AG09309 (cell line): ENCODE data around the gene SHISA3.

Experiments used
- DNase-seq: peaks from one replicate; pipeline ENCODE4 v3.0.0-alpha.2; 2010; ENCODE audit warnings: low read depth
- H3K4me3 ChIP-seq: 2 replicates; pipeline ENCODE4 v1.5.1; 2011; ENCODE audit warnings: mild to moderate bottlenecking, low read depth, low read length, moderate library complexity; ENCODE audit not compliant: control insufficient read depth
- CTCF ChIP-seq: IDR thresholded peaks from 2 replicates; pipeline ENCODE4 v1.5.1; 2011; ENCODE audit warnings: mild to moderate bottlenecking, low read depth, low read length, inconsistent platforms; ENCODE audit not compliant: insufficient read depth, control insufficient read depth; ENCODE audit errors: missing control alignments

Gene SHISA3

GRCh38 chr4:42391355-42391664 is 6.0 kb upstream of the SHISA3 start:
- DNase-seq = no peak
- no peak for TF ChIP-seq CTCF
- no peak overlapping the region for H3K4me3 ChIP-seq

DNA sequence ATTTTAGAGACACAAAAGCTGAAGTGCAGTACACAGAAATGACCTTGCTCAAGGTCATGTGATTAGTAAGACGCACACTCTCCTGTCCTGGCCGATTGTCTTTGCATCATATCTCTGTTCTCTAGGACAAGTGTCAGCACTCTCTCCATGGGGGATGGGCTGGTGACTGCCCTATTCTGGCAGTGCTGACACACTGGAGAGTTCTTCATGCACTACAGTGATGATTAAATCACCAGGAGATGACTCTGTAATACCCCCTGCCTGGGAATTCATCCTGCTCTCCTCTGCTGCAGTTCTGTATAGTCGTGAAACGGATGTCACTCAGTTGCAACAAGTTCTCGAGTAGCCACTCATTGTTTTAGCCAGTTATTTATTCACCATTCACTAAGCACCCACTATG is 5.3 kb upstream of the SHISA3 start:
- no peak for TF ChIP-seq CTCF
- DNase-seq = no peak
- no peak overlapping the region for H3K4me3 ChIP-seq

DNA sequence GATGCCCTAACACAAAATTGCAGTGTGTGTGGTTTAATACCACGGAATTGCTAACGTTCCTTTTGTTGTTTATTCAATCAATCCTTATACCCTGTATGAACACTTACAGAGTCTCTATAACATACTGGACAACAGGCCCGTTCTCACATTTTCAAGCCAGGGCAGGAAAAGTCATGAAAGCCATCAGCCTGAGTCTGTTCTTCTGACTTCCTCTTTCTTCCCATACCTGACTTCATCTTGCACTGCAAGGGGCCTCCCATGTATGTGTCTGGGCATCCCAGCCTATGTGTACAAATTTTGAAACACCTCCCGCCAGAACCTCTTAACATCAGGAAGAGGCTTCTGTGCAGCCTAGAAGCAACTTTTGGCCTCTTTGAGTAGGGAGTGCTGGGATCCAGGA is 4.9 kb upstream of the SHISA3 start:
- TF ChIP-seq CTCF = no peak
- no peak overlapping the region for H3K4me3 ChIP-seq
- DNase-seq = no peak

DNA sequence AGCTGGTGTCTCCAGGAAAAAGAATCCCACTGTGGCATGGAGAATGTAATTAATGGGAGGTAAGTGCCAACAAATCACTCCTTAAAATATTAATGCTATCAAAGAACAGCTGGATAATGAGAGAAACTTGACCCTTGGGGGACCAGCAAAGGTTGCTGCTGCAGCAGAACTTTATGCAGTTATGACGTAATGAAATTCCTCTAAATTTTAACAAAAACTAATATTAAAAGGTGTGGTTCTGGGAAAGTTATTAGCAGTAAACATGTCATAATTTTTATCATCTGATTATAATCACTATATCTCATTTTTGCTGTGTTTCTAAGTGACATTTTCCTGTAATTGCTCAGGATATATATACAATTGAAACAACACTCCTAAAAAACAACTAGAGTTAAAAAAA is 1.7 kb upstream of the SHISA3 start:
- no peak overlapping the region for H3K4me3 ChIP-seq
- no peak for TF ChIP-seq CTCF
- DNase-seq = no peak

- TF ChIP-seq CTCF = no peak
- no peak overlapping the region for H3K4me3 ChIP-seq
Measured at GRCh38 chr4:42396361-42396751, 932 bp upstream of the SHISA3 start.

GRCh38 chr4:42397635-42398170 is 415 bp downstream of the SHISA3 start:
- H3K4me3 ChIP-seq = no peak overlapping the region
- no peak for TF ChIP-seq CTCF
- DNase-seq = no peak

More at GRCh38 chr4:42396361-42396751, 932 bp upstream of the SHISA3 start:
- DNase-seq = no peak
